ENCODE data around the gene INPP4A.
"Not testable (repeated sequence)": the region's sequence is repeated elsewhere in the genome, so short reads cannot be mapped to it uniquely, and the experiment has no call there.

INPP4A gene

DNA sequence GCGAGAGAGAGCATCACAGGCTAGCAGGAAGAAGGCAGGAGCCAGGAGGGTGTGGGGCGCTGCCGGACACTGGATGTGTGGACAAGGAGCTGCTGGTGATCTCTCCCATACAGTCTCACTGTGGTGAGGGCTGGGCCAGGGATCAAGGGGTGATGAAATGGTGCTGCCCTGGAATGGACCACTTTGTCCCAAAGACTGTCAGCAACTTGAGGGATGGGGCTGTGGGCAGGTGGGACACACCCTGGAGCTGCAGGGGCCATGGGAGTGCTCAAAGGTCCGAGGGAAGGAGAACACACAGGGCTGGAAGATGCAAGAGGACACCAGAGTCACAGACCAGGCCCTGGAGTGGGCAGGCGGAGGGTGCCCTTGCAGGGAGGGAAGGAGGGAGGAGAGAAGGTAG lies 125.7 kb downstream of the INPP4A start:
- no peak for DNase-seq

DNA sequence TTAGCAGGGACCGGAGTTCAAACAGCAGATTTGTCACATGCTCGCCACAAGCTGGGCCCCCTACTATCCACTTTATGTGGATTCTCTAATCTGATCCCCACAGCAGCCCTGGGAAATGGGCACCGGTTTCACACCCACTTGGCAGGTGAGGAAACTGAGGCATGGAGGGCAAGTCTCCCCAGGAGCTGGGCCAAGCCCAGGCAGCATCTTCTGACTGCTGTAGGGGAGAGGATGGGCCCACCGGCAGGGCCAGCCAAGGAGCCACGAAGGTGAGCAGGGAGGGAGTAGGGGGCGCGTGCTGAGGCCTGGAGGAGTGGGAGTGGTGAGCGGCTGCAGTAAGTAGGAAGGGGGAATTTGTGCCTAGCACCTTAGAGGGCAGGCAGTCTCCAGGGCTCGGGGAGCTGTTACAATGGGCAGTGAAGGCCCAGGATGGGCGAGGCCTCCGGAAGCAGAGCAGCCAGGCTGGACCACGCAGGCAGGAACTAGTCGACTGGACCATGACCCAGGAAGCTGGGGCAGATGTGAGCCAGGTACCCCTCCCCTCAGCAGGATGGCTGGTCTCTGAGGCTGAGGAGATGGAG lies 126.6 kb downstream of the INPP4A start:
- DNase-seq: no peak

DNA sequence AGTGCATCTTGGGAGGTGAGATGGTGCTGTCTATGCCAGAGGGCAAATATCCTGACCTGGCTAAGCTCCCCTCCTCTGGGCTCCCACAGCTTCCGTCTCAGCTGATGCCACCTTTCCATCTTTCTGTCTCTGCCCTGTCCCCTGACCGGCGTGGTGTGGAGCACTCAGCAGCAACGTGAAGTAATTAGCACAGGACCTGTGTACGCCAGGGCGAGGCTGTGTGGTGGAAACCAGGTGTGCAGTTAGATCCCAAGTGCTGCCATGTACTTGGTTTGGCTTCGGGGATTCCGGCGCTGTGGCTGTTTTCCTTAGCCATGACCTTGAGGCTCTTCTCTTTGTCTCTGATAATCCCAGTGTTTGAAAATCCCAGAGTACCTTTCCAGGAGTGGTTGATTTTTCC lies 127.1 kb downstream of the INPP4A start:
- DNase-seq: no peak

DNA sequence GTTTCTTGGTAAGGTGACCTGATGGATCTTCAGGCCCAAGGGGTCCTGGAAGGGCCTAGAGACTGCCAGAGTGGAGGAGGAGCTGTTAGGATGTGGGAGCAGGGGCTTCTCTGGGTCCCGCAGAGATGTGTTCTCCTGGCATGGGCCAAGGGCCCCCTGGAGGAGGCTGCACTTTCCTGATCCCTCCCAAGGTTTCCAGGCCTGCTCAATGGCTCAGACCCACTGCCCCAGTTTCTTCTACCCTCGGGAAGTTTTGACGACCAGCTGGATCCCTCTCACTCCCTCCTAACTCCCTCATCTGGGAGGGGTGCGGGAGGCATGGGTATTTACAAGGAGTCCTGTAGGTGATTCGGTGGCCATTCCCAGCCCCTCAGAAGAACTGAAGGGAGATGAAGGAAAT lies 127.6 kb downstream of the INPP4A start:
- DNase-seq: no peak

DNA sequence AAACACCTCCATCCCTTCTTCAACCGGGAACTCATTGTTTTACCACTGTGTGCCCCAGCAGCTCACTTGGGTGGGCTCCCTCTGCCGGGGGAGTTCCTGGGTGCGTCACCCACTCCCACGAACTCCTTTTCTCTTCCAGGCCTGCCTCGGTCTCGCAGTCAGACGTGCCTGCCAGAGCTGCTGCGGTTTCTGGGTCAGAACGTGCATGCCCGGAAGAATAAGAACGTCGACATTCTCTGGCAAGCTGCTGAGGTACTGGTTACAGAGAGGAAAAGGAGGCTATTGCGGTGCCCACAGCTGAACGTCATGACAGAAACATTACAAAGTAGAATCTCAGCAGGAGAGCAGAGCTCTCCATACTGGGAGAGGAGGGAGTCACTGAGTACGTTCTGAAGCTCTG lies 128.0 kb downstream of the INPP4A start:
- no peak for DNase-seq

DNA sequence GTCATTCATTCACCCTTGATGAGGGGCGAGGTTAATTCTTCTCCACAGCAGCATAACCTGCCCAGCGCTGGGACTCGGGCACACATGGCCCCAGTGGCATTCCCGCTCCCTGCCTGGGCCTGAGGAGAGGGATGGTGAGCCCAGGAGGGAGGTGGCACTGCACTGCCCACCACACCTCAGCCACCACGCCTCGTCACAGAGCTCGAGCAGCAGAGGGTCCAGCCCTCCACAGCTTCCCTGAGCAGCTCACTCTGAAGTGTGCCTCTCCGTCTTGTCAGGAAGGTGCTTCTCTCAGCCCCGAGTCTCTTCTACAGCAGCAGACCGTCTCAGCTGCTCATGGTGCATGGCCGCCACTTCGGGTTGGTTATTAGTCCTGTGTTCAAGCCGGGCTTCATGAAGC lies 128.8 kb downstream of the INPP4A start:
- no peak for DNase-seq

DNA sequence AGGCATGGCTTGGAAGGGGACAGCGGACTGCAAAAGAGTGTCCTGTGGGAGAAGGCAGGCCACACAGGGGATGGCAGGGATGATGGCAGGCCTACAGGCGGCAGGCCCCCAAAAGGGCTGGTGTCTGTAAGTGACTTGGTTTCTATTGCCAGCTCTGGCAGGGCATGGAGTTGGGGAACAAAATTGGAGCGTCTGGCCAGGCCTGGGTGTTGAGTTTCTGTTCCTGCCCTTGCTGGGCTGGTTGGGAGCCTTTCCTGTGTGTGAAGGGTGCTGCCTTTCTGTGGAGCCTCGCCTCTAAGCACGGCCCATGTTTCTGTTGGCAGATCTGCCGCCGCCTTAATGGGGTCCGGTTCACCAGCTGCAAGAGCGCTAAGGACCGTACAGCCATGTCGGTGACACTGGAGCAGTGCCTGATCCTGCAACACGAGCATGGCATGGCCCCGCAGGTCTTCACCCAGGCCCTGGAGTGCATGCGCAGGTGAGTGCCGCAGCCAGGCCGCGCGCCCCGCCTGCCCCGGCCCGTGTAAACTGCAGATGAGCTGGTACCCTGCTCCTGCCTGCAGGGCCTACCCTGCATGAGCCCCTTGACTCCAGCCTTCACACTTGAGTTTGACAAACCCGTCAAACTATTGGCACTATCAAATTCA lies 132.1 kb downstream of the INPP4A start:
- DNase-seq: no peak

DNA sequence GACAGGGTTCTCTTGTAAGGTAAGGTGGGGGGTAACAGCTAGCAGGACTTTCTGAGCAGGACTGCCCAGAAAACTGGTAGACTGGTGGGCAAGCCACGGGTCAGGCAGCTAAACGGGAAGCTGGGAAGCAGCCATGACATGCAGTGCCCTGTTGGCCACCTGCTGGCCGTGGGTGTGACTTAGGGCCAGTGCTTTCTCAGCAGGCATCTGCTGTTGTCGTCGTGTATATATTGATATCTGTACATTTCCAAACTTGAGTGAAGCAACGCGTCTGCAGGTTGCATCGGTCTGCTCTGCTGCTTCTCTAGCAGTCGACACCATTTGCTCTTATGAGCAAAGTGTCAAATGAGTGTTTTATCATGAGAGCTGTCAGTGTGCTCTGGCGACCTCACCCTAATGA lies 132.7 kb downstream of the INPP4A start:
- no peak for DNase-seq

DNA sequence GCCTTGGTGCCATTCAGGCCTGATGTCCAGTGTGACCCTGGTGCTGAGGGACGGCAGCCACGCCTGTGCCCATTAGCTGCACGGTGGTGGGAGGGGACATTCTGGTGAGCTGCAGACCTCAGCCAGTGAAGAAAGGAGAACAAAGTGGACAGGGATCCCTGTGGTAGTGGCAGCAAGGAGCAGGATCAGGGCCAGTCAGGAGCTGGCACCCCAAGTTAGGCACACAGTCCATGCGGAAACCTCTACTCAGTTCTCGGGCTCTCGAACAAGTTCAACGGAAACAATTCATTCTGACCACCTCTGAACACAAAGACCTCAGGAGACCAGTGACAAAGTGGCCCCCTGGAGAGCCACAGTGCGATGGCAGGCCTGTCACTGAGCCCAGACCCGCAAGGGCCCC lies 133.6 kb downstream of the INPP4A start:
- no peak for DNase-seq

DNA sequence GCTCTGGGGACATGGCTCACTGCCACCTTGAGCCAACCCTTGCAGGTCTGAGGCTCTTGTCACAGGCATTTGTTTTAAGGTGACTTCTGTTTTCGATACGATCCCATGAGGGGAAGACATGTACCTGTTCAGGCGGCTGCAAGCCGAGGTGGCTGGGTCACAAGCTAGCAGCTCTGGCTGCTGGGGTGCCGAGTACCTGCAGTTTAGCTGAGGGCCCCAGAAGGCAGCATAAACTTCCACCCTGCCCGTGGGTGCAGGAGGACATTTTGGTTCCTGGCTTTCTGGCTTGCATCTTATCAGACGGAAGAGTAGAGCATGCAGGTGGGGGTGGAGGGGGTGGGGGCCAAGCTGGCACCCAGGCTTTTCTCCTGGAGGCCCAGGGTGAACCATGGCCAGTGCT lies 135.3 kb downstream of the INPP4A start:
- DNase-seq: no peak

DNA sequence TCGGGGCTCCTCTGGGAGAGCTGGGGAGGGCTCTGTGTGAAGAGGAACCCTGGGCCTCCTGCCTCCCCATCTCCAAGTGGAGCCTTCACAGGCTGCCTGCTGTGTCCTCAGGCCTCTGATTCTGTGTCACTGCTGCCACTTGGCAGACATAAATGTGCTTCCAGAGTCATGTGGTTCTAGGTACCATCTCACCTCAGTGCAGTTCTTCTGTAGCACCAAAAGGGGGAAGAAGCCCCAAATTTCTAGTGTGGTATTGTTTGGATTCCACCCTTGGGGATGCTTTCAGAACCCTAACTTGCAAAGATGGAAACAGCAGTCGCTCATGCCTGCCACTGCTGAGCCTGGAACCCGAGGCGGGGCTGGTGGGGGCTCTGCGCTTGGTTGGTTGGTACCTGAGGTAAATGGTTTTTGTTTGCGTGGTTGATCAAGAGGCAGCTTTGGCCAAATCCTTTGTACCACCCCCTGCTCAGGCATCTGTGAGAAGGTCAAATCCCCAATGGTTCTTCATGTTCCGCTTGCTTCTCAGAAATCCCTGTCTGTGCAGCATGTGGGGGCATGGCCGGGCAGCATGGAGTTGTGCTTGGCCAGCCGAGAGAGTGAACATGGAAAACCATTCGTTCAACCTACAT lies 136.1 kb downstream of the INPP4A start:
- DNase-seq: no peak

DNA sequence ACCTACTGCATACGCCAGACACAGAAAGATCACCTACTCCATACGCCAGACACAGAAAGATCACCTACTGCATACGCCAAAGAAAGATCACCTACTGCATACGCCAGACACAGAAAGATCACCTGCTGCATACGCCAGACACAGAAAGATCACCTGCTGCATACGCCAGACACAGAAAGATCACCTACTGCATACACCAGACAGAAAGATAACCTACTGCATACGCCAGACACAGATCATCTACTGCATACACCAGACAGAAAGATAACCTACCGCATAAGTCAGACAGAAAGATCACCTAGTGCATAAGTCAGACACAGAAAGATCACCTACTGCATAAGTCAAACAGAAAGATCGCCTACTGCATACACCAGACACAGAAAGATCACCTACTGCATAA lies 137.9 kb downstream of the INPP4A start:
- DNase-seq: no peak

DNA sequence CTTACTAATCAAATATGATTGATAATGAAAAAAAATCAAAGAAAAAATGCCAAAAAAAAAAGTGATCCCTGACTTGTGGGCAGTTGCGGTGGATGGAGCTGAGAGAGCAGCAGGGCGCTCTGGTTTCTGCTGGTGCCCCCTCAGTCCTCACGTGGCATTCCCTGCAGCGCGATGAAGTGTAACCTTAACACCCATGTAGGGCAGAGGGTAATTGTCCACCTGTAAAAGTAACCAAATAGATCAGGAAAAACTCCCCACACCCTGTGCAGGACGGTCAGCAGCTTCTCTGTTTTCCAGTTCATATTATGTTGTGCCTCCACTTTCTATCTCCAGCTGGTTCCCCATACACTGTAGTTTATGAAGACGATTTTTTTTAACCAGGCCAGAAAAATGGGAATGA lies 138.6 kb downstream of the INPP4A start:
- no peak for DNase-seq

DNA sequence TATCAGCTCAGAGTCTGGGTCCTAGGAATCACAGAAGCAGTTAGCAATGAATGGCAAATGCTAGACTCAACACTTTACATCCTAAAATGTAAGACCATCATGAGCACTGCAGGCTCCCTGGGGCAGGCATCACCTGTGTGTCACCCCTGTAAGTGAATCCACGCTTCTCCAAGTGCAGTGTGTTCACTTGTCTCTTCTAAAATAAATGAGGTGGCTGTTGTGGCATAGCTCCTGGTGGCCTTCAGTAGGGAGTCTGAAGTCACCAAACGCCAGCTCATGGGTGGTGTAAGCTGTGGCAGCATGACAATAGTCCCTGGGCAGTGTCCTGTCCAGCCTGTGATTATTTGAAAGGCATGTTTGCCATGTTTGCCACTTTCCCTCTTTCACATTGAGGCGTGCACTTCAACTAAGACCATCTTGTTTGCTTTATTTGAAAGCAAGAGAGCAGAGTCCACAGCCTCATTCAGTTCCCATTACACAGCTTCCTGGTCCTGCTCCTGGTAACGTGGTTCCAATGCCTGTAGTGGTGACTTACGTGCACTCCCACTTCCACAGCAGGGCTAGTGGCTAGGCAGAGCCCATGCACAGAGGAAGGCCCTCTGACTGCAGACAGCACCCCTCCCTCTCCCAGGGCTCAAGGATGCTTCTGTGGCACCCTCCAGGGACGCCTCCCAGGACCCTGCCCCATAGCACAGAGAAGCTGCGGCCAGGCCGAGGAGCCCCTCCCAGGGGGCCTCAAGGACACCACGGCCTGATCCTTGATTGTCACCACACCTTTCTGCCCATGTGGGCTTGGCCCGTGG lies 139.4 kb downstream of the INPP4A start:
- no peak for DNase-seq

DNA sequence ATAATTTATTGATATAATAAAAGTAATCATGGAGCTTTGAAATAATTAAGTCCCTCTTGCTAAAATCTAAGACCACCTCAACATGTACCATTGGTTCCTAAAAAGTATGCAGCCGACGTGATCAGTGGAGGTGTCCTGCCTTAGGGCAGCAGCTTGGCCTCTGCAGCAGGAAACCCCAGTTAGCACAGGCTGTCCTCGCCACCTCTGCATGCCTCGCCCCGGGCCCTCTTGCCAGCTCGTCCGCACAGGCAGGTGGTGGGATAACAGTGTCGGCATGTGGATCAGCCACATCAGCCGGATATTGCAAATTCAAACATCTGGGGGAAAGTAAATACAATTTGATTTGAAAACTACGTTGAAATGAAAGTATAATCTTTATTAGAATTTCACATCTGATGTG lies 140.7 kb downstream of the INPP4A start:
- DNase-seq: no peak

DNA sequence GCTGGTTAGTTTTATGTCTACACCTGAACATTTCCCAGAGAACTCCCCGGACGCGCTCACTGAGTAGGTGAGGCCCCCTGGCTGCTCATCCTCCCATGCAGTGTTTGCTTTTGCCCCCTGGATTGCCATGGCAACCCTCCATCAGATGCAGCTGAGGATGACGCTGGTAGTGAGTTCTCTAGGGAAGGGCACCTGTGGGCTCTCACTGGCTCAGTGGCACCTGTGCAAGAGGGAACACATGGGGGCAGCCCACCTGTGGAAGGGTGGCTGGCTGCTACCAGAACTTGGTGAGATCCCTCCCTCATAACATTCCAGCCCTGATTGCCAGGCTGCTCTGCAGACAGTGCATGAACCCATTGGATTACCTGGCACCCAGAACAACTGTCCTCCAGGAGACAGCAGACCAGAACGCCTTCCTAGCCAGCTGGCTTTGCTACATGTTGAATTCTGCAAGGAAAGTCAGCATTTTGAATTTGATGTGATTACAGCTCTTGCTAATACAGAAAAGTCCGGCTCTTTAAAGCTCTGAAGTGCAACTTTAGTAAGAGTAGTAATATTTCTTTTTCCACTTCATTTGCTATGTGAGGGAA lies 142.0 kb downstream of the INPP4A start:
- no peak for DNase-seq

DNA sequence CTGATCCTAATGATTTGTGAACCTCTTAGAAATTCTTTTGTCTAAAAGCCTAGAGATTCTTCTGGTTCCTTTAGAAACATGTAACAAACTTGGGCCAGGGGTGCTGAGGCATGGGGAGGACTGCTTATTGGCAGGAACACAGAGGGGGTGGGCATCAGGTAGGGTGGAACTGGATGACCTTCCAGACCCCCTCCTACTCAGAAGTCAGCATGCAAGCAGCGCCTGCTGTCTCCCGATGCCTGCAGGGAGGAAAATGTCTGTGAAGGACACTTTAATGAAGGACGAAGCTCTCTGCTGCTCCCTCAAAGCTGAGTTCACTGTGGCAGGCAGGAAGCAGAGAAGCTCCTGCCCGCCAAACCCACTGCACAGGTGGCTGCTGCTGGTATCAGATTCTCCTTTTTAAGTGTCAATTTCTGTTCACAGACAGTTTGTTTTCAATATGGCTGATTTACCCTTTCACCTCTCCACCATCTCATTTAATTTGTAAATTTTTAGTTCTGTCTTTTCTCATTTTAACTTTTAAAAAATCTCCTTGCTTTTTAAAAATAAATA lies 144.3 kb downstream of the INPP4A start:
- DNase-seq: no peak

DNA sequence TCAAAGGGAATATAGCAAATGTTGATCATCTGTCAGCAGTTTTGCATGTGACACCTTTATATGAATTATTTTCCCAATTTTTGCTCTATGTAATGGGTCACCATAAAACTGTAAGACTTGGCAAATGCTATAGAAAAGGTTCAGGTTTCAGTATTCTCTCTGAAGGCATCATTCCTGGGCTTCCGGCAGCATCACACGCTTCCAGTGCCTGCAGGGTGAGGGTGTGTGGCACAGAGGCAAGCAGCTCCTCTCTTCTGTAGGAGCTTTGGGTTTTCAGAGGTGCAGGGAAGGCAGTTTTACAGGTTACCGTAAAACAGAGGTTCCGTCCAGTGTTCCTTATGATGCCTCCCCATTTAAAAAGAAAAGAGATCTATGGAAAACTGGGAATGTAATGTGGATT lies 144.8 kb downstream of the INPP4A start:
- no peak for DNase-seq

DNA sequence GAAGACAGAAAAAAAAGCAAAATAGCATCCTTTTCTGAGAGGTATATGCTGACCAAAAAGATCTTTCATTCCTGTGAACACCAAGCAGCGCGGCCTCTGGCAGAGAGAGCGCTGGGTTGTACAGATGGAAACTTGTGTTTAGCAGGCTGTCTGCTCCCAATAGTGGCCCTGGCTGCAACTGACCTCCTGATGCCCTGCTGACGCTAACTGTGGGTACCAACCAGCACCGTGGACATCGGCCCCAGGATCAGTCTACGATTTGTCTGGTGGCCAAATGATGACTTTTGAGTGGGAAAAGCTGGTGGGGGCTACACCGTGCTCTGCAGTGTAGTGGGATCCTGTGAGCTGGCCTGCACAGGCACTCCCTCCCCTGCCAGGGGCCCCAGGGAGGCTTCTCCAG lies 147.9 kb downstream of the INPP4A start:
- no peak for DNase-seq

DNA sequence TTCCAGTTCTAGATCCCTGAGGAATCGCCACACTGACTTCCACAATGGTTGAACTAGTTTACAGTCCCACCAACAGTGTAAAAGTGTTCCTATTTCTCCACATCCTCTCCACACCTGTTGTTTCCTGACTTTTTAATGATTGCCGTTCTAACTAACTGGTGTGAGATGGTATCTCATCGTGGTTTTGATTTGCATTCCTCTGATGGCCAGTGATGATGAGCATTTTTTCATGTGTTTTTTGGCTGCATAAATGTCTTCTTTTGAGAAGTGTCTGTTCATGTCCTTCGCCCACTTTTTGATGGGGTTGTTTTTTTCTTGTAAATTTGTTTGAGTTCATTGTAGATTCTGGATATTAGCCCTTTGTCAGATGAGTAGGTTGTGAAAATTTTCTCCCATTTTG lies 150.0 kb downstream of the INPP4A start:
- DNase-seq: not testable (repeated sequence)

DNA sequence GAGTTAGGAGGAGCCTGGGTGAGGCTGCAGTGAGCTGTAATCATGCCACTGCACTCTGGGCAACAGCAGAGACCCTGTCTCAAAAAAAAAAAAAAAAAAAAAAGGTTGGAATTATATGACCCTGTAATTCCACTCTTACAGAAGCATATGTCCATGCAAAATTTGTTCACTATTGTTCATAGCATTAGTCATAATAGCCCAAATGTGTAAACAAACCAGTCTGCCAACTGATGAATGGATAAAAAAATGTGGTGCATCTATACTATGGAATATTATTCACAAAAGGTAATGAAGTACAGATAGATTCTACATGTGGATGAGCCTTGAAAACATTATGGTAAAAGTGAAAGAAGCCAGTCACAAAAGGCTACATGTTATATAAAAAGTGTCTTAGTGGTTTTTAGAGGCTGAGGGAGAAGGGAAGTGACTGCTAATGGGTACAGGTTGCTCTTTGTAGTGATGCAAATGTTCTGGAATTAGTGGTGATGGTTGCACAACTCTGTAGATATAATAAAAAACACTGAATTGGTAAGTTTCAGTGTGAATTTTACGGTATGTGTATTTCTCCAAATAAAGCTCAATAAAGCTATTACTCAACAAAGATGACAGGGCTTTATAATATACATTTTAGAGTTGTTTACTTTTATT lies 154.2 kb downstream of the INPP4A start:
- no peak for DNase-seq

DNA sequence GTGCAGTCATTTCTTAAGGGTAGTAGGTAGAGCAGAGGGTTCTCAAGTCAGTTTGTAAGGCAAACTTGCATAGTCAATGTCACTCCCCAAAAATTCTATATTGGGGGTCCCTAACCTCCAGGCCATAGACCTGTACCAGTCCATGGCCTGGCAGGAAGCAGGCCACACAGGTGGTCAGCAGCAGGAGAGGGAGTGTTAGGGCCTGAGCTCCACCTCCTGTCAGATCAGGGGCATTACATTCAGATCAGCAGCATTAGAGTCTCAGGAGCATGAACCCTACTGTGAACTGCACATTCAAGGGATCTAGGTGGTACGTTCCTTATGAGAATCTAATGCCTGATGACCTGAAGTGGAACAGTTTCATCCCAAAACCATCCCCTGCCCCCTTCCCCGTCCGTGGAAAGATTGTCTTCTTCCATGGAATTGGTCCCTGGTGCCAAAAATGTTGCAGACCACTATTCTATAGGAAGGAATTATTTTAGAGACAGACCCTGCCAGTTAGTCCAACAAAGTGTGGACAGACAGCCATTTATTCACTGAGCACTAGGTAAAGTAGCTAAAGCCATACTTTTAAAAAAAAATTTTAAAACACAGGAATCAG lies 157.0 kb downstream of the INPP4A start:
- DNase-seq: peak; percentile 6

Data from COR-L47 (cell line).